Limb (tissue), 2 donors: ENCODE data around the gene SMIM7.
"Not testable (repeated sequence)": the region's sequence is repeated elsewhere in the genome, so short reads cannot be mapped to it uniquely, and the experiment has no call there.

ENCODE experiments used
- DNase-seq, 2 donors: peaks; one replicate each; pipeline ENCODE4 v3.0.0-alpha.2; 2016; ENCODE audit errors: extremely low spot score in 2 of 2

The SMIM7 gene

GRCh38 chr19:16655727-16656126 is 4.2 kb downstream of the SMIM7 start:
- DNase-seq: no peak

GRCh38 chr19:16654627-16655026 is 5.3 kb downstream of the SMIM7 start:
- DNase-seq: no peak

- no peak for DNase-seq
Measured at GRCh38 chr19:16654140-16654539, 5.8 kb downstream of the SMIM7 start.

GRCh38 chr19:16652854-16653253 is 7.1 kb downstream of the SMIM7 start:
- DNase-seq: no peak

GRCh38 chr19:16651421-16652188 is 8.3 kb downstream of the SMIM7 start:
- DNase-seq: not testable (repeated sequence)

- no peak for DNase-seq
Measured at GRCh38 chr19:16650821-16651220, 9.1 kb downstream of the SMIM7 start.

- no peak for DNase-seq
Measured at GRCh38 chr19:16649734-16650133, 10.2 kb downstream of the SMIM7 start.

- DNase-seq: no peak
Measured at GRCh38 chr19:16645140-16645539, 14.8 kb downstream of the SMIM7 start.

- DNase-seq: no peak
Measured at GRCh38 chr19:16641695-16642094, 18.2 kb downstream of the SMIM7 start.

- DNase-seq: no peak
Measured at GRCh38 chr19:16640951-16641350, 19.0 kb downstream of the SMIM7 start.

- no peak for DNase-seq
Measured at GRCh38 chr19:16638666-16639065, 21.3 kb downstream of the SMIM7 start.

- DNase-seq: no peak
Measured at GRCh38 chr19:16637535-16637934, 22.4 kb downstream of the SMIM7 start.

GRCh38 chr19:16631465-16631864 is 28.5 kb downstream of the SMIM7 start:
- DNase-seq: no peak

- DNase-seq: peak; percentile 57 to 89
Measured at GRCh38 chr19:16628984-16629691, 30.8 kb downstream of the SMIM7 start.

- peak; percentile 95 to 99 for DNase-seq
Measured at GRCh38 chr19:16628183-16628983, 31.6 kb downstream of the SMIM7 start, which contains the start of gene MED26. Gene MED26 (minus strand): TSS chr19:16628204. CDS start chr19:16627943, 261 bp downstream.

- no peak for DNase-seq
Measured at GRCh38 chr19:16627928-16628182, 32.1 kb downstream of the SMIM7 start.

- DNase-seq: peak in 1 of 2 donors; percentile 40
Measured at GRCh38 chr19:16627193-16627927, 32.6 kb downstream of the SMIM7 start.

GRCh38 chr19:16626796-16627192 is 33.1 kb downstream of the SMIM7 start:
- no peak for DNase-seq

- DNase-seq: no peak
Measured at GRCh38 chr19:16625163-16625958, 34.6 kb downstream of the SMIM7 start.

GRCh38 chr19:16624236-16624635 is 35.7 kb downstream of the SMIM7 start:
- no peak for DNase-seq

GRCh38 chr19:16623576-16623975 is 36.4 kb downstream of the SMIM7 start:
- DNase-seq: no peak
